Mesothelial cell of epicardium (in vitro differentiated cells): ENCODE measurements around the gene NCSTN. TPM values are rescaled to one million over a fixed set of nuclear protein-coding genes. Genes with fewer than 3 reads are reported as not detected.

Source experiments
- DNase-seq, 2 experiments: peaks; one replicate each; pipeline ENCODE4 v3.0.0; 2021; ENCODE audit warnings: low spot score in 2 of 2; ENCODE audit not compliant: unreplicated experiment in 2 of 2
- H3K27ac Mint-ChIP-seq: 2 replicates; pipeline ENCODE4 v1.8.0; 2021; ENCODE audit warnings: mixed read lengths
- H3K27me3 Mint-ChIP-seq: 2 replicates; pipeline ENCODE4 v1.8.0; 2021; ENCODE audit warnings: low read depth, mixed read lengths
- H3K36me3 Mint-ChIP-seq: 2 replicates; pipeline ENCODE4 v1.8.0; 2021; ENCODE audit warnings: mixed read lengths
- H3K4me1 Mint-ChIP-seq: 2 replicates; pipeline ENCODE4 v1.8.0; 2021; ENCODE audit warnings: mixed read lengths
- H3K4me3 Mint-ChIP-seq: 2 replicates; pipeline ENCODE4 v1.8.0; 2021; ENCODE audit warnings: mild to moderate bottlenecking, moderate library complexity, mixed read lengths
- H3K9me3 Mint-ChIP-seq: 2 replicates; pipeline ENCODE4 v1.8.0; 2021; ENCODE audit warnings: mixed read lengths
- total RNA-seq: library from RNA; stranded (reverse); gene quantifications from 3 replicates; pipeline ENCODE4 v1.2.1, GENCODE V29; 2021
- TF ChIP-seq, protein P1 (sequence below): fragments of 200-600 bp; sonication (generic); IDR thresholded peaks from one replicate; pipeline ENCODE4 v1.5.0; 2021; ENCODE audit warnings: antibody characterized with exemption; ENCODE audit not compliant: unreplicated experiment

Gene NCSTN
- total RNA-seq, 1 donor from 2014 or later = 94.6 TPM

DNA sequence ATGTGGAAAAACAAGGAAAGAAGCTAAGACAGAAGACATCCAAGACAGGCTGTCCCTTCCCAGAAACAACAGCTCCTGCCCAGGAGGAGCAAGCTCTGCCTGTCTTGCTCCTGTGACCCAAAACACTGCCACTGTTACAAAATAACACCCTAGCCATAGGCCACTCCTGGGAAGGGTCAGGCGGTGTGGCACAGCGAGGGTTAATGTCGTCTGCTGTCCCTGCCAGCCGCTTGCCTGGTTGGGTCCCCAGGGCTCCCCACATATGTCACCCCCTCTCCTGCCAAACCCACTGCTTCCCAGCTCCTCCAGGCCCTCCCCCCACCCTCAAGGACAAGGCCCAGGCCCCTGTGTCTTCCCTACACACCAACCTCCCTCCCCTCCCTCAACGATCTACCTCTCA, 19.8 kb downstream of the NCSTN start:
- Mint-ChIP-seq H3K27me3 (no peaks in the 10 kb centered on the region), H3K36me3 (peaks cover 19% of the 10 kb centered on the region), H3K4me3 (no peak overlapping the region), H3K9me3 (no peaks in the 10 kb centered on the region), H3K4me1 (peaks cover 8% of the 10 kb centered on the region), H3K27ac (no peak overlapping the region)
- TF ChIP-seq, protein P1, sequence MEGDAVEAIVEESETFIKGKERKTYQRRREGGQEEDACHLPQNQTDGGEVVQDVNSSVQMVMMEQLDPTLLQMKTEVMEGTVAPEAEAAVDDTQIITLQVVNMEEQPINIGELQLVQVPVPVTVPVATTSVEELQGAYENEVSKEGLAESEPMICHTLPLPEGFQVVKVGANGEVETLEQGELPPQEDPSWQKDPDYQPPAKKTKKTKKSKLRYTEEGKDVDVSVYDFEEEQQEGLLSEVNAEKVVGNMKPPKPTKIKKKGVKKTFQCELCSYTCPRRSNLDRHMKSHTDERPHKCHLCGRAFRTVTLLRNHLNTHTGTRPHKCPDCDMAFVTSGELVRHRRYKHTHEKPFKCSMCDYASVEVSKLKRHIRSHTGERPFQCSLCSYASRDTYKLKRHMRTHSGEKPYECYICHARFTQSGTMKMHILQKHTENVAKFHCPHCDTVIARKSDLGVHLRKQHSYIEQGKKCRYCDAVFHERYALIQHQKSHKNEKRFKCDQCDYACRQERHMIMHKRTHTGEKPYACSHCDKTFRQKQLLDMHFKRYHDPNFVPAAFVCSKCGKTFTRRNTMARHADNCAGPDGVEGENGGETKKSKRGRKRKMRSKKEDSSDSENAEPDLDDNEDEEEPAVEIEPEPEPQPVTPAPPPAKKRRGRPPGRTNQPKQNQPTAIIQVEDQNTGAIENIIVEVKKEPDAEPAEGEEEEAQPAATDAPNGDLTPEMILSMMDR = no peak
- no peak for DNase-seq

DNA sequence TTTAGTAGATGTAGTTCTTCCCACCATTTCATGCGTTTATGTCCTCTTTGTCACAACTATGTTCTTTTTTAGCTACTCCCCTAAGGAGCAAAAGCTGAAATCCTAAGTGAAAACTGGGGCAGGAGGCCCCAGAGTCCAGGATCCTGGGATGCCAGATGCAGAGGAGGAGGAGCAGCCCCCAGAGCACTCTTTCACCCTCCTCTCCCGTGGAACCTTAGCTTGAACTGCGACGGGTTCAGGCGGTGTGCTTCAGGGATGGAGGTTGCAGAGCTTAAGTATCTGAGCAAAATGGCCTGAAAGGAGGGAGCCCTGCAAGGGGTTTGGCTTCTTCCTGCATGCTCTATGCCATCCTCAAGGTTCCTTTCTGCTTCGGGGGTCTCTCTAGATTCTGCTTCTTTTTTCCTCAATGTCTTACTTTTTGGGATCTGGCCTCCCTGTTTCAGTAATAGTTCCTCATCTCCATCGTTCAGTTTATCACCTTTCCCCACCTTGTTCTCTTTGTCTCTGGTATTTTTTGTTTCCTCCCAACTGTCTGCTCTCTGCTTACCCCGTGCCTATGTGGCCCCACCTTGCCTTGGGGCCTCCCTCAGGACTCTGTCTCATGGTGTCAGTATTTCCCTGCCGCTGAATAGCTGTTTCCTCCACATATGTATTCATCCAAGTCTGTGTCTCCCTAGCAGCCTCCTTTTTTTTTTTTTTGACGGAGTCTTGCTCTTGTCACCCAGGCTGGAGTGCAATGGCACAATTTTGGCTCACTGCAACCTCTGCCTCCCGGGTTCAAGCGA, 21.0 kb downstream of the NCSTN start:
- H3K27me3 Mint-ChIP-seq = peaks cover 2% of the 10 kb centered on the region
- H3K4me3 Mint-ChIP-seq = no peak overlapping the region
- peaks cover 8% of the 10 kb centered on the region for H3K4me1 Mint-ChIP-seq
- no peaks in the 10 kb centered on the region for H3K9me3 Mint-ChIP-seq
- TF ChIP-seq, protein P1 = no peak
- peaks cover 11% of the 10 kb centered on the region for H3K36me3 Mint-ChIP-seq
- no peak for DNase-seq
- H3K27ac Mint-ChIP-seq = no peak overlapping the region

DNA sequence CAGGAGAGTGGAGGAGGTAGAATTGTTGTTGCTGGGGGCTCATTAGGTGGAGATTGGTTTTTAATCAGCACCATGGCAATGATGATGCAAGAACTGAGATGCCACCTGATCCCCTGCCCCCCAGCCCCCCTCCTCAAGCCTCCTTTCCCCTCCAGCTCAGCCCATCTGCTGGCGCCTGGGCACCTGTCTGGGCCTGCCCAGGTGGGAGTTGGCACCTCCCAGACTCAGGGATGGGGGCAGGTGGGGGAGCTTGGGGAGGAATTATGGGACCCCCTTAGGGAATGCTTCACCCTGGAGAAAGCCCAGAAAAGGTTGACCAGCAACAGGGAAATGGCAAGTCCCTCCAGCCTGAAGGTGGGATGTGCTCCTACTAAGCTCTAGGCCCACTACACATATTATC, 22.1 kb downstream of the NCSTN start:
- TF ChIP-seq, protein P1 = no peak
- no peaks in the 10 kb centered on the region for H3K9me3 Mint-ChIP-seq
- no peak for DNase-seq
- H3K4me3 Mint-ChIP-seq = no peak overlapping the region
- peaks cover 2% of the 10 kb centered on the region for H3K27me3 Mint-ChIP-seq
- H3K4me1 Mint-ChIP-seq = peaks cover 8% of the 10 kb centered on the region
- H3K36me3 Mint-ChIP-seq = peaks cover 8% of the 10 kb centered on the region
- no peak overlapping the region for H3K27ac Mint-ChIP-seq

DNA sequence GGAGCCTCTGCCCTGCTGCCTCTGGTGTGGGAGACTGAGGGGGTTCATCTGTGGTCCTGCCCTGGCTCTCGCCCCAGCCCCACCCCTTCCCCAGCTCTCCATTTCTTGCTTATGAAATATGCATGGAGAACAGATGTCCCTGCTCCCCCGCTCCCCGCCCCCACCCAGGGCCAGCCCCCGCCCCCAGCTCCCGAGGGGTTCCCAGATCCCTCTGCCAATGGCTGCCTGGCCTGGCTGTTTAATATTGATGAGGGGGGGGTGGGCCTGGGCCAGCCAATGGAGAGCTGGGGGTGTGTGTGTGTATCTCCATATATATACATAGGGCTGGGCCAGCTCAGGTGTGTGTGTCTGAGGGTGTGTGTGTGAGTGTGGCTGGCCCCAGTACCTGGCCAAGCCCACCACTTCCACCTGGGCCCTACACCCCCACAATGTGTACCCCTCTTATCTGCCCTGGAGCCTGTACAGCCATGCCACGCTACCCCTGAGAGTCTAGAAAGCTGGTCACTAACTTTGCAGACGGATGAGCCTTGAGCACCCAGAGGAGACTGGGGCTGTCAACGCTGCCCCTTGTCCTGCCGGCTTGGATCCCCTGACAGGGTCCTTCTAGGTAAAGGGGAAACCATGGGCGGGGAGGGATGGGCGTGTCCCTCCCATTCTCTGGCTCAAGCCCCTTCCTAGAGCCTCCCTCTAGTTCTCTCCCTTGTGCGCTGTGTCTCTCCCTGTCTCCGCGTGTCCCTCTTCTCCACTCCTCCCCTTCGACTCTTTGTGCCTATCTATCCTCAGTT, 23.7 kb downstream of the NCSTN start, which contains the start of gene NHLH1:
NHLH1 (plus strand) TSS at position 341 of the 785 bp plus-strand sequence. CDS start 3,661 bp downstream, outside the sequence.
- no peak for DNase-seq
- no peaks in the 10 kb centered on the region for H3K9me3 Mint-ChIP-seq
- TF ChIP-seq, protein P1 = no peak
- peaks cover 8% of the 10 kb centered on the region for H3K4me1 Mint-ChIP-seq
- H3K27ac Mint-ChIP-seq = no peak within 1 kb of the TSS
- peaks cover 2% of the 10 kb centered on the region for H3K27me3 Mint-ChIP-seq
- no peaks in the 10 kb centered on the region for H3K36me3 Mint-ChIP-seq
- no peak within 1 kb of the TSS for H3K4me3 Mint-ChIP-seq

DNA sequence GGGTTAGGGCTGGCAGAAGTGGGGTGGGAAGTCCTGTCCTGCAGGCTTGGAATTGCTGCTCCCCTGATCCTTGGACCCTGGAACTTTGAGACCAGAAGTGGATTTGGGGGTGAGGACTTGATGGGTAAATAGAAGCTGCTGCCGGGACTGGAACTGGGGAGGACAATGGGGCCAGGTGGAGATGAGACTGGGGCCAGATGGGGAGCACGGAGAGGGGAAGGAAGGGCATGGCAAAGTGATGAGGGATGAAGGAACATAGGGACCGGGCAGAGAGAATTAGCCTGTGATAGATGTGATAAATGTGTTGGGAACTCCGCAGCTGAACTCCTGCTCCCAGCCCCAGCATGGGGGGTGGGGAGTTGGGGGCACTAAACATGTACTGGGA, 24.3 kb downstream of the NCSTN start:
- Mint-ChIP-seq H3K27ac (no peak overlapping the region), H3K4me3 (no peak overlapping the region), H3K27me3 (peaks cover 2% of the 10 kb centered on the region), H3K9me3 (no peaks in the 10 kb centered on the region), H3K4me1 (peaks cover 3% of the 10 kb centered on the region), H3K36me3 (no peaks in the 10 kb centered on the region)
- TF ChIP-seq, protein P1 = no peak
- DNase-seq = no peak
